Liver (tissue), 3 donors: Measurements from ENCODE around the gene B4GALT5.

Source experiments
- ATF3 ChIP-seq: IDR thresholded peaks from 2 replicates; pipeline ENCODE4 v1.6.1; 2016; ENCODE audit warnings: antibody characterized with exemption
- CTCF ChIP-seq: fragments of 150-350 bp; IDR thresholded peaks from 2 replicates; pipeline ENCODE4 v1.5.1; 2017; ENCODE audit warnings: improper control_type of control experiment, low read depth, low read length; ENCODE audit not compliant: missing input control
- EGR1 ChIP-seq, 2 donors: IDR thresholded peaks; 2 replicates each; pipeline ENCODE4 v1.6.1; 2016 to 2018; ENCODE audit warnings: antibody characterized with exemption in 2 of 2, low read depth in 2 of 2
- FOXA1 ChIP-seq: IDR thresholded peaks from 2 replicates; pipeline ENCODE4 v1.6.1; 2016; ENCODE audit warnings: antibody characterized with exemption
- GABPA ChIP-seq, 2 donors: IDR thresholded peaks in 1 of 2; conservative IDR thresholded peaks in 1 of 2; 2 replicates each; pipeline ENCODE4 v1.6.1; 2016; ENCODE audit warnings: antibody characterized with exemption in 2 of 2, mild to moderate bottlenecking in 1 of 2, moderate library complexity in 1 of 2
- JUND ChIP-seq, 2 donors: IDR thresholded peaks; 2 replicates each; pipeline ENCODE4 v1.6.1; 2016; ENCODE audit warnings: antibody characterized with exemption in 2 of 2
- MAX ChIP-seq: IDR thresholded peaks from 2 replicates; pipeline ENCODE4 v1.6.1; 2016; ENCODE audit warnings: antibody characterized with exemption
- NR2F2 ChIP-seq: IDR thresholded peaks from 2 replicates; pipeline ENCODE4 v1.6.1; 2016; ENCODE audit warnings: antibody characterized with exemption
- REST ChIP-seq: IDR thresholded peaks from 2 replicates; pipeline ENCODE4 v1.6.1; 2016; ENCODE audit warnings: antibody characterized with exemption, mild to moderate bottlenecking
- RXRA ChIP-seq, 2 donors: IDR thresholded peaks; 2 replicates each; pipeline ENCODE4 v1.6.1; 2017 to 2018; ENCODE audit warnings: antibody characterized with exemption in 2 of 2, mild to moderate bottlenecking in 1 of 2
- SP1 ChIP-seq: IDR thresholded peaks from 2 replicates; pipeline ENCODE4 v1.6.1; 2018; ENCODE audit warnings: antibody characterized with exemption, mild to moderate bottlenecking
- TAF1 ChIP-seq: conservative IDR thresholded peaks from 2 replicates; pipeline ENCODE4 v1.6.1; 2016; ENCODE audit warnings: antibody characterized with exemption, mild to moderate bottlenecking
- YY1 ChIP-seq: IDR thresholded peaks from 2 replicates; pipeline ENCODE4 v1.6.1; 2016; ENCODE audit warnings: antibody characterized with exemption, mild to moderate bottlenecking
- ZBTB33 ChIP-seq: IDR thresholded peaks from 2 replicates; pipeline ENCODE4 v1.6.1; 2016; ENCODE audit warnings: antibody characterized with exemption
- donor health status: healthy.
- donor health status: healthy.

DNA sequence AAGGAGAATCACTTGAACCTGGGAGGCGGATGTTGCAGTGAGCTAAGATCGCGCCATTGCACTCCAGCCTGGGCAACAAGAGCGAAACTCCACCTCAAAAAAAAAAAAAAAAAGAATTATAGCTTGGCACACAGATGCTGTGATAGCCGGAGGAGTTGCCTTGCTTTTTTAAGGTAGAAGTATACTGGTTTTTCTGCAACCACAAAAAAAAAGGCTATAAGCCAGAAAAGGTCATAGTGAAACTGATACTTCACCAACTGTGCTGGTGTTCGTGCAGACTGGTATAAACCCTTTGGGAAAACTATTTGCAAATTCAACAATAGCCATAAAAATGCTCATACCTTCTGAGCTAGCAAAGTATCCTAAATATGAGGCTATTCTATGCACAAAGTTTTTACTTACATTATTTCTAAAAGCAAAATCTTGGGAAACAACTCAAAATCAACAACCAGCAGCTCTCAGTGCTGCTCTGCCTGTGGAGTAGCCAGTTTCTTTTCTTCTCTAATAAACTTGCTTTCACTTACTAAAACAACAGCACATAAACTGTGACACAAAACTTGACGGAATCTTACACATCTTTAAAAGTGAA is 44.0 kb downstream of the B4GALT5 start:
- no peak for TF ChIP-seq CTCF
- TF ChIP-seq REST = no peak
- TF ChIP-seq FOXA1 = no peak
- TF ChIP-seq GABPA (IDR thresholded peaks at IDR 0.05 in 1 of 2, conservative IDR thresholded peaks at IDR 0.05 in 1 of 2) = no peak
- TF ChIP-seq NR2F2 = no peak
- no peak for TF ChIP-seq SP1
- no peak for TF ChIP-seq EGR1 (IDR thresholded peaks at IDR 0.05; ENCODE audit: low read depth in 2 of 2)
- no peak for TF ChIP-seq ZBTB33
- no peak for TF ChIP-seq JUND (IDR thresholded peaks at IDR 0.05)
- TF ChIP-seq ATF3 = no peak
- TF ChIP-seq TAF1 = no peak
- TF ChIP-seq YY1 = no peak
- no peak for TF ChIP-seq RXRA (IDR thresholded peaks at IDR 0.05)
- no peak for TF ChIP-seq MAX
